K562 (cell line): Measurements from ENCODE around the gene SAMD11. TPM values are rescaled to one million over a fixed set of nuclear protein-coding genes. Genes with fewer than 3 reads are reported as not detected.
A peak's percentile ranks its signal among the peaks of the same experiment; 100 is the strongest.

Experiments
- ATAC-seq: fragments of 200-7000 bp; cut with Tn5 transposase; 3 replicates; pipeline ENCODE4 v1.9.1; 2020; ENCODE audit warnings: moderate library complexity
- BruUV-seq: library from RNA; stranded (reverse); fragments of 400-500 nt; replicated peaks from 2 replicates; lab custom pipeline; 2021; lab: Mats Ljungman, UMichigan
- CTCF ChIA-PET: fragments of 300-600 bp; formaldehyde crosslinking; extraction: SDS; loops from one replicate; lab custom pipeline; 2021; ENCODE audit warnings: low intra/inter-chr PET ratio; lab: Yijun Ruan, JAX
- POLR2A ChIA-PET: fragments of 300-600, 350-650 bp; sonication (Branson Sonifier 250); formaldehyde crosslinking; extraction: SDS; loops from one replicate; lab custom pipeline; 2021; ENCODE audit warnings: antibody characterized with exemption, inconsistent platforms; lab: Yijun Ruan, JAX
- DNase-seq, 4 experiments: peaks; one replicate each; pipeline versions ENCODE4 v3.0.0 to v3.0.0-alpha.2; 2011 to 2018; ENCODE audit warnings: low spot score in 3 of 4, mixed read lengths in 3 of 4; ENCODE audit errors: extremely low read depth in 1 of 4
- FAIRE-seq: peaks from 2 replicates; lab custom pipeline; 2011; peaks lifted over from hg19 to GRCh38; lab: Jason Lieb, UNC
- H2AFZ ChIP-seq: 2 replicates; pipeline ENCODE4 v1.6.0; 2011; ENCODE audit warnings: low read depth, low read length, control low read depth, inconsistent platforms
- H3K27ac ChIP-seq: fragments of 200-600 bp; 3 replicates; pipeline ENCODE4 v1.8.0; 2011; ENCODE audit warnings: low read depth, mild to moderate bottlenecking, control low read depth, inconsistent platforms, low read length, moderate library complexity, mixed read lengths; ENCODE audit errors: extremely low read depth
- H3K27me3 ChIP-seq, 2 experiments: fragments of 300-600 bp in 1 of 2; 2 replicates in 1 of 2; 3 replicates in 1 of 2; pipeline versions ENCODE4 v1.6.0 to v1.8.0; 2011; ENCODE audit warnings: inconsistent platforms in 2 of 2, low read length in 2 of 2, mild to moderate bottlenecking in 1 of 2, mixed read lengths in 1 of 2, moderate library complexity in 1 of 2; ENCODE audit not compliant: control insufficient read depth in 2 of 2, insufficient read depth in 2 of 2
- H3K36me3 ChIP-seq: fragments of 300-600 bp; 3 replicates; pipeline ENCODE4 v1.8.0; 2011; ENCODE audit warnings: mild to moderate bottlenecking, low read length, inconsistent platforms; ENCODE audit not compliant: control insufficient read depth, insufficient read depth
- H3K4me1 ChIP-seq, 2 experiments: fragments of 200-600 bp in 1 of 2; replicated peaks in 1 of 2; 2 replicates in 1 of 2; 3 replicates in 1 of 2; pipeline versions ENCODE4 v1.5.1 to v1.8.0; 2011; ENCODE audit warnings: inconsistent platforms in 2 of 2, low read length in 2 of 2, mild to moderate bottlenecking in 1 of 2, mixed read lengths in 1 of 2, moderate library complexity in 1 of 2; ENCODE audit not compliant: control insufficient read depth in 2 of 2, insufficient read depth in 2 of 2
- H3K4me2 ChIP-seq: 2 replicates; pipeline ENCODE4 v1.6.1; 2011; ENCODE audit warnings: low read length, control low read depth, inconsistent platforms, mixed read lengths; ENCODE audit not compliant: insufficient read depth
- H3K4me3 ChIP-seq: fragments of 200-600 bp; sonication (generic), shearing (Covaris generic); 2 replicates; pipeline ENCODE4 v1.5.1; 2016; ENCODE audit warnings: control low read depth, inconsistent platforms
- H3K79me2 ChIP-seq: fragments of 200-600 bp; 3 replicates; pipeline ENCODE4 v1.8.0; 2011; ENCODE audit warnings: low read length, inconsistent platforms; ENCODE audit not compliant: control insufficient read depth, insufficient read depth
- H3K9ac ChIP-seq, 2 experiments: 2 replicates each; pipeline versions ENCODE4 v1.6.0 to v1.6.1; 2011; ENCODE audit warnings: low read depth in 2 of 2, low read length in 2 of 2, control low read depth in 1 of 2, inconsistent platforms in 1 of 2, mild to moderate bottlenecking in 1 of 2, mixed read lengths in 1 of 2; ENCODE audit not compliant: insufficient read depth in 1 of 2
- H3K9me1 ChIP-seq: one replicate; pipeline ENCODE4 v1.6.0; 2011; ENCODE audit warnings: inconsistent platforms, mild to moderate bottlenecking, low read length, moderate library complexity; ENCODE audit not compliant: control insufficient read depth, insufficient read depth
- H3K9me3 ChIP-seq: replicated peaks from 2 replicates; pipeline ENCODE4 v1.5.1; 2011; ENCODE audit warnings: low read depth, low read length, inconsistent platforms; ENCODE audit not compliant: control insufficient read depth, insufficient read depth
- H4K20me1 ChIP-seq: replicated peaks from 2 replicates; pipeline ENCODE4 v1.6.1; 2011; ENCODE audit warnings: low read length, inconsistent platforms, mixed read lengths; ENCODE audit not compliant: control insufficient read depth, insufficient read depth
- DPF2 ChIP-seq: fragments of 450-650 bp; IDR thresholded peaks from 2 replicates; pipeline ENCODE4 v1.6.1; 2016
- FOSL1 ChIP-seq: fragments of 200-800 bp; sonication (Bioruptor generic); conservative IDR thresholded peaks from 2 replicates; pipeline ENCODE4 v1.6.1; 2016; ENCODE audit warnings: missing genetic modification characterization, missing compliant biosample characterization
- MYNN ChIP-seq, 2 experiments: sonication (generic); formaldehyde crosslinking in 1 of 2; IDR thresholded peaks; 2 replicates each; pipeline versions ENCODE4 v1.5.0 to v1.6.1; 2016 to 2020; ENCODE audit warnings: antibody characterized with exemption in 1 of 2, missing genetic modification reagents in 1 of 2
- NFE2 ChIP-seq: IDR thresholded peaks from 2 replicates; pipeline ENCODE4 v1.6.1; 2014; ENCODE audit warnings: antibody characterized with exemption, low read depth
- NRF1 ChIP-seq, 2 experiments: fragments of 450-650 bp; IDR thresholded peaks in 1 of 2; conservative IDR thresholded peaks in 1 of 2; 2 replicates each; pipeline ENCODE4 v1.6.1; 2014; ENCODE audit warnings: mild to moderate bottlenecking in 2 of 2
- PBX2 ChIP-seq, 2 experiments: IDR thresholded peaks in 1 of 2; conservative IDR thresholded peaks in 1 of 2; 2 replicates each; pipeline ENCODE4 v1.6.1; 2016; ENCODE audit warnings: low read depth in 2 of 2, mild to moderate bottlenecking in 1 of 2, missing compliant biosample characterization in 1 of 2, missing genetic modification characterization in 1 of 2, moderate library complexity in 1 of 2
- PRPF4 ChIP-seq: fragments of 200-400 bp; formaldehyde crosslinking; IDR thresholded peaks from one replicate; pipeline ENCODE4 v1.6.1; 2017; ENCODE audit warnings: low read length, low read depth, mild to moderate bottlenecking; ENCODE audit not compliant: insufficient read depth, poor library complexity, severe bottlenecking
- TFAM ChIP-seq: fragments of 250-450 bp; sonication (Bioruptor Pico); conservative IDR thresholded peaks from 2 replicates; pipeline ENCODE4 v1.5.0; 2021; ENCODE audit warnings: mild to moderate bottlenecking, moderate library complexity
- TGIF2 ChIP-seq: sonication (generic); formaldehyde crosslinking; IDR thresholded peaks from 2 replicates; pipeline ENCODE4 v1.8.1; 2022; ENCODE audit warnings: mild to moderate bottlenecking, missing genetic modification reagents, moderate library complexity
- ZBTB49 ChIP-seq: sonication (generic); formaldehyde crosslinking; IDR thresholded peaks from 2 replicates; pipeline ENCODE4 v1.8.0; 2022; ENCODE audit warnings: missing genetic modification reagents, mild to moderate bottlenecking, borderline replicate concordance
- ZNF3 ChIP-seq: fragments of 250-450 bp; sonication (Bioruptor Pico); IDR thresholded peaks from 2 replicates; pipeline ENCODE4 v1.5.0; 2021; ENCODE audit warnings: mild to moderate bottlenecking, moderate library complexity
- ZNF766 ChIP-seq: fragments of 200-800 bp; sonication (Bioruptor generic); conservative IDR thresholded peaks from 2 replicates; pipeline ENCODE4 v1.6.1; 2016; ENCODE audit warnings: missing genetic modification characterization, missing compliant biosample characterization
- WGBS: fragments of 100-300 bp; shearing (Covaris generic); methylation state at CpG from one replicate; pipeline ENCODE4 v1.1.6; 2016; ENCODE audit warnings: low coverage, mixed read lengths; ENCODE audit not compliant: insufficient coverage; ENCODE audit errors: missing lambda C conversion rate; 5-methylcytosine and 5-hydroxymethylcytosine counted together
- in situ Hi-C: fragments of 300-500 bp; cut with MboI; formaldehyde crosslinking; loops from 4 replicates; pipeline ENCODE4 v1.15.0; 2018; ENCODE audit warnings: inconsistent platforms, mixed read lengths
- intact Hi-C: fragments of 100-400 bp; cut with micrococcal nuclease; formaldehyde crosslinking; loops from 2 replicates; pipeline ENCODE4 v1.14.2; 2022
- polyA plus RNA-seq, 8 experiments: library from polyadenylated mRNA; depleted of rRNA in 4 of 8; stranded (reverse) in 5 of 8; unstranded in 3 of 8; fragments of >200 nt; fragmentation: Nextera tagmentation in 2 of 8; fragmentation: Illumina TruSeq in 1 of 8; extraction: Ambion mirVana in 2 of 8; extraction: Trizol in 1 of 8; gene quantifications; 2 replicates each; pipeline versions ENCODE4 v1.2.1 to v1.2.3, GENCODE V29; 2011 to 2014; ENCODE audit warnings: inconsistent platforms in 1 of 8, missing spikeins in 1 of 8
- total RNA-seq, 7 experiments: library from RNA; depleted of rRNA in 6 of 7; stranded (reverse); fragments of >200 nt in 6 of 7; fragmentation: Illumina TruSeq in 2 of 7; extraction: Trizol in 2 of 7; gene quantifications; 2 replicates each; pipeline versions ENCODE4 v1.2.1 to v1.2.3, GENCODE V29; 2011 to 2021; ENCODE audit warnings: low replicate concordance in 1 of 7
- TF ChIP-seq, protein P1 (sequence below), 2 experiments: fragments of 450-650 bp in 1 of 2; sonication (generic) in 1 of 2; formaldehyde crosslinking in 1 of 2; IDR thresholded peaks in 1 of 2; conservative IDR thresholded peaks in 1 of 2; 2 replicates each; pipeline versions ENCODE4 v1.6.1 to v1.8.1; 2016 to 2023; ENCODE audit warnings: mild to moderate bottlenecking in 2 of 2, moderate library complexity in 2 of 2, inconsistent platforms in 1 of 2, missing genetic modification reagents in 1 of 2

SAMD11 gene
- total and polyA plus RNA-seq, 9 of the 15 experiments (the other 6 are each of a cell fraction or from before 2014, with no cell fraction given): 0.07 to 0.82 (median 0.11) TPM; not detected in 2

- Histone ChIP-seq H3K4me2 (peak overlapping the region; percentile 19; the same call in 1 of the 2 replicates), H3K9ac (peak overlapping the region in 1 of 2 experiments; percentile 57; a peak in 2 of 4 replicates), H3K9me3 (no peaks in the 10 kb centered on the region), H3K27me3 (peaks cover 9 to 28% of the 10 kb centered on the region in 2 experiments; a peak in 4 of 5 replicates), H3K4me3 (no peak overlapping the region), H3K9me1 (no peaks in the 10 kb centered on the region), H3K79me2 (no peaks in the 10 kb centered on the region), H3K36me3 (no peaks in the 10 kb centered on the region), H2AFZ (no peak overlapping the region), H3K27ac (no peak overlapping the region), H4K20me1 (peaks cover 12% of the 10 kb centered on the region), H3K4me1 (peaks cover 18 to 60% of the 10 kb centered on the region in 2 experiments)
- intact Hi-C loops (no loop called here), in situ Hi-C loops (no loop called here)
- WGBS: 17% methylated on average over 25 of the region's 25 CpGs
- no TSS peak for BruUV-seq
- peak; percentile 62 for FAIRE-seq
- CTCF ChIA-PET: no interaction called here
- DNase-seq: peak; percentile 75 to 78 (median 77)
- peak; percentile 71 for ATAC-seq
- POLR2A ChIA-PET: interaction anchor here (0.5 to 1.6 kb wide), 5 partner anchors 22 to 1318 kb away, joined by 3 to 5 read pairs (median 3); no protein-coding TSS in a partner anchor
- TF ChIP-seq MYNN (IDR thresholded peaks at IDR 0.05): peak; percentile 60; the same call in 1 of the 2 replicates
- no peak for TF ChIP-seq MYNN (CRISPR knock-in tag; IDR thresholded peaks at IDR 0.05)
- TF ChIP-seq NRF1 (conservative IDR thresholded peaks at IDR 0.05 in 1 of 2, IDR thresholded peaks at IDR 0.05 in 1 of 2): peak; percentile 42 to 61; a peak in 3 of 4 replicates
- no peak for TF ChIP-seq ZNF3 (CRISPR knock-in tag)
- no peak for TF ChIP-seq NFE2
- TF ChIP-seq, protein P1, sequence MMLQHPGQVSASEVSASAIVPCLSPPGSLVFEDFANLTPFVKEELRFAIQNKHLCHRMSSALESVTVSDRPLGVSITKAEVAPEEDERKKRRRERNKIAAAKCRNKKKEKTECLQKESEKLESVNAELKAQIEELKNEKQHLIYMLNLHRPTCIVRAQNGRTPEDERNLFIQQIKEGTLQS (IDR thresholded peaks at IDR 0.05): peak; percentile 39; the same call in 1 of the 2 replicates
- TF ChIP-seq, protein P1 (CRISPR knock-in tag; conservative IDR thresholded peaks at IDR 0.05): 0 out of 2 replicates have a peak, but pooled peaks have one; percentile 29
- TF ChIP-seq FOSL1 (tag): peak; percentile 80
- TF ChIP-seq TGIF2 (CRISPR knock-in tag): no peak
- TF ChIP-seq TFAM (CRISPR knock-in tag): no peak
- no peak for TF ChIP-seq ZNF766 (CRISPR knock-in tag)
- TF ChIP-seq PBX2 (CRISPR knock-in tag; IDR thresholded peaks at IDR 0.05; ENCODE audit: low read depth): no peak
- peak; percentile 91 for TF ChIP-seq PBX2 (tag; conservative IDR thresholded peaks at IDR 0.05; ENCODE audit: low read depth)
- TF ChIP-seq DPF2: 0 out of 2 replicates have a peak, but pooled peaks have one; percentile 40
- no peak for TF ChIP-seq PRPF4
- no peak for TF ChIP-seq ZBTB49 (CRISPR knock-in tag)
Observed at GRCh38 chr1:910881-911721, 12.6 kb upstream of the SAMD11 start.
